Hepatocyte (in vitro differentiated cells): ENCODE data around the gene GNB3.

Source experiments
- CTCF ChIP-seq: fragments of 200-600 bp; sonication (generic); IDR thresholded peaks from 2 replicates; pipeline ENCODE4 v1.5.1; 2016; ENCODE audit warnings: antibody characterized with exemption, mild to moderate bottlenecking; ENCODE audit not compliant: poor library complexity
- EZH2 ChIP-seq: fragments of 200-600 bp; sonication (generic); IDR thresholded peaks from 2 replicates; pipeline ENCODE4 v1.6.1; 2016; ENCODE audit warnings: antibody characterized with exemption, mild to moderate bottlenecking, borderline replicate concordance

DNA sequence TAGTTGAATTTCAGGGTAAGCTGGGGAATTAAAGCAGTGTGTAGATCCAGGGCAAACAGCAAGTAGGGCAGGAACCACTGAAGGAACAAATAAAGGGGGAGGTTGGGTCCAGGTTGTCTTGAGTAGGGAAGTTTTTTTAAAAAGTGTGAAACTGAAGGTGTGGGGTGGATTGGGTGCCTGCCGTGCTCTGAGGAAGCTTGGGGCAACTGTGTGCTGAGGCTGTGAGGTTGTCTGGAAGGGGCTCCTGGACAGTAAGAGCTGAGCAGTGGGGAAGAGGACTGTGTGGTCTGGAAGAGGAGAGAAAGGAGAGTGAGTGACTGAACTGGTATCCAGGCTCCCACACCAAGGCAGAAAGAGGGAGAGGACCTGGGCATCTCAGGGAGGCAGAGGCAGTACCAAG, 30.0 kb upstream of the GNB3 start:
- TF ChIP-seq CTCF (no peak), EZH2 (no peak)
